Mucosa of rectum (tissue), 2 donors: Measurements from ENCODE around the gene SELENOS.

Source experiments
- H3K27ac ChIP-seq, 2 donors: one replicate each; pipeline ENCODE4 v1.7.0; 2013; ENCODE audit warnings: inconsistent platforms in 2 of 2, low read depth in 2 of 2, low read length in 2 of 2
- H3K27me3 ChIP-seq, 2 donors: one replicate each; pipeline ENCODE4 v1.7.0; 2013; ENCODE audit warnings: low read length in 2 of 2; ENCODE audit not compliant: control insufficient read depth in 2 of 2, insufficient read depth in 2 of 2
- H3K36me3 ChIP-seq, 2 donors: one replicate each; pipeline ENCODE4 v1.7.0; 2013; ENCODE audit warnings: low read length in 2 of 2; ENCODE audit not compliant: control insufficient read depth in 2 of 2, insufficient read depth in 2 of 2
- H3K4me1 ChIP-seq, 2 donors: one replicate each; pipeline ENCODE4 v1.7.0; 2013; ENCODE audit warnings: low read length in 2 of 2, mild to moderate bottlenecking in 1 of 2; ENCODE audit not compliant: control insufficient read depth in 2 of 2, insufficient read depth in 2 of 2
- H3K4me3 ChIP-seq, 2 donors: one replicate each; pipeline ENCODE4 v1.7.0; 2013; ENCODE audit warnings: low read length in 2 of 2
- H3K9ac ChIP-seq, 2 donors: one replicate each; pipeline ENCODE4 v1.7.0; 2013; ENCODE audit warnings: low read length in 2 of 2, low read depth in 1 of 2, mild to moderate bottlenecking in 1 of 2
- H3K9me3 ChIP-seq, 2 donors: one replicate each; pipeline ENCODE4 v1.7.0; 2013; ENCODE audit warnings: low read length in 2 of 2; ENCODE audit not compliant: control insufficient read depth in 2 of 2
- donor health status: healthy.
- donor health status: Normal muscosa, but diverticular disease.

The SELENOS gene

GRCh38 chr15:101264011-101264410 is 13.3 kb downstream of the SELENOS start:
- H3K9me3 ChIP-seq = no peaks in the 10 kb centered on the region
- peak overlapping the region in 1 of 2 donors; percentile 1 for H3K27ac ChIP-seq

GRCh38 chr15:101262551-101262950 is 14.7 kb downstream of the SELENOS start:
- no peak overlapping the region for H3K9ac ChIP-seq
- no peak overlapping the region for H3K27ac ChIP-seq
- H3K36me3 ChIP-seq = no peaks in the 10 kb centered on the region
- H3K9me3 ChIP-seq = no peaks in the 10 kb centered on the region
- H3K4me1 ChIP-seq = peaks cover 0 to 4% of the 10 kb centered on the region in 2 donors
- H3K4me3 ChIP-seq = no peak overlapping the region
- no peaks in the 10 kb centered on the region for H3K27me3 ChIP-seq

More at GRCh38 chr15:101264011-101264410, 13.3 kb downstream of the SELENOS start:
- Histone ChIP-seq H3K27me3 (no peaks in the 10 kb centered on the region), H3K4me1 (peaks cover 0 to 4% of the 10 kb centered on the region in 2 donors), H3K4me3 (no peak overlapping the region), H3K9ac (no peak overlapping the region), H3K36me3 (peaks cover 0 to 2% of the 10 kb centered on the region in 2 donors)

GRCh38 chr15:101258238-101259144 is 18.8 kb downstream of the SELENOS start:
- H3K4me3 ChIP-seq = no peak overlapping the region
- no peaks in the 10 kb centered on the region for H3K9me3 ChIP-seq
- no peaks in the 10 kb centered on the region for H3K27me3 ChIP-seq
- no peaks in the 10 kb centered on the region for H3K4me1 ChIP-seq
- H3K27ac ChIP-seq = no peak overlapping the region
- no peak overlapping the region for H3K9ac ChIP-seq
- H3K36me3 ChIP-seq = no peaks in the 10 kb centered on the region

GRCh38 chr15:101256757-101257156 is 20.5 kb downstream of the SELENOS start:
- Histone ChIP-seq H3K9ac (no peak overlapping the region), H3K9me3 (no peaks in the 10 kb centered on the region), H3K36me3 (no peaks in the 10 kb centered on the region), H3K4me1 (peaks cover 3 to 6% of the 10 kb centered on the region in 2 donors), H3K27me3 (no peaks in the 10 kb centered on the region), H3K27ac (no peak overlapping the region), H3K4me3 (no peak overlapping the region)

- H3K36me3 ChIP-seq = no peaks in the 10 kb centered on the region
- no peak overlapping the region for H3K9ac ChIP-seq
- H3K9me3 ChIP-seq = no peaks in the 10 kb centered on the region
- no peak overlapping the region for H3K4me3 ChIP-seq
- no peaks in the 10 kb centered on the region for H3K27me3 ChIP-seq
- peaks cover 3 to 6% of the 10 kb centered on the region in 2 donors for H3K4me1 ChIP-seq
- H3K27ac ChIP-seq = no peak overlapping the region
These were observed 21.6 kb downstream of the SELENOS start for GRCh38 chr15:101255615-101256241.

GRCh38 chr15:101255051-101255395 is 22.3 kb downstream of the SELENOS start:
- Histone ChIP-seq H3K4me3 (no peak overlapping the region), H3K9me3 (no peaks in the 10 kb centered on the region), H3K27ac (no peak overlapping the region), H3K9ac (no peak overlapping the region), H3K36me3 (no peaks in the 10 kb centered on the region), H3K4me1 (peaks cover 10 to 12% of the 10 kb centered on the region in 2 donors), H3K27me3 (no peaks in the 10 kb centered on the region)

GRCh38 chr15:101254157-101255050 is 22.9 kb downstream of the SELENOS start:
- no peak overlapping the region for H3K9ac ChIP-seq
- H3K36me3 ChIP-seq = no peaks in the 10 kb centered on the region
- no peak overlapping the region for H3K27ac ChIP-seq
- H3K4me3 ChIP-seq = no peak overlapping the region
- peaks cover 14 to 16% of the 10 kb centered on the region in 2 donors for H3K4me1 ChIP-seq
- no peaks in the 10 kb centered on the region for H3K9me3 ChIP-seq
- no peaks in the 10 kb centered on the region for H3K27me3 ChIP-seq

GRCh38 chr15:101252836-101253235 is 24.4 kb downstream of the SELENOS start:
- H3K4me1 ChIP-seq = peaks cover 16% of the 10 kb centered on the region in 2 donors
- peak overlapping the region in 1 of 2 donors; percentile 63 for H3K9ac ChIP-seq
- peak overlapping the region; percentile 67 to 74 for H3K27ac ChIP-seq
- no peaks in the 10 kb centered on the region for H3K27me3 ChIP-seq
- H3K9me3 ChIP-seq = no peaks in the 10 kb centered on the region
- H3K4me3 ChIP-seq = peak overlapping the region; percentile 78 to 87
- H3K36me3 ChIP-seq = peaks cover 0 to 3% of the 10 kb centered on the region in 2 donors

GRCh38 chr15:101251830-101252820 is 25.2 kb downstream of the SELENOS start, which contains the start of gene CHSY1:
Gene CHSY1 (minus strand): TSS chr15:101252048. CDS start chr15:101251456, 592 bp downstream.
- Histone ChIP-seq H3K9ac (peak within 1 kb of the TSS; percentile 74 to 78), H3K4me1 (peaks cover 16% of the 10 kb centered on the region in 2 donors), H3K27ac (peak within 1 kb of the TSS; percentile 74 to 83), H3K4me3 (peak within 1 kb of the TSS; percentile 78 to 87), H3K9me3 (no peaks in the 10 kb centered on the region), H3K36me3 (peaks cover 0 to 3% of the 10 kb centered on the region in 2 donors), H3K27me3 (no peaks in the 10 kb centered on the region)
